Stimulated activated naive CD8-positive, alpha-beta T cell treated with anti-CD3 and anti-CD28 coated beads, Interleukin-15, amount 100 ng/mL, for 72 hours (primary cell): ENCODE results near the gene NR2F2.

Source experiments
- ATAC-seq: fragments of 150-1000 bp; cut with Tn5 transposase; 2 replicates; pipeline ENCODE4 v1.10.0; 2021; ENCODE audit warnings: mild to moderate bottlenecking, moderate library complexity
- DNase-seq, 2 donors: peaks; one replicate each; pipeline ENCODE4 v3.0.0; 2021 to 2022
- H3K27ac Mint-ChIP-seq, 2 donors: one replicate each; pipeline ENCODE4 v1.8.0; 2022; ENCODE audit warnings: mild to moderate bottlenecking in 2 of 2, mixed read lengths in 2 of 2, moderate library complexity in 2 of 2
- H3K27me3 Mint-ChIP-seq: one replicate; pipeline ENCODE4 v1.8.0; 2022; ENCODE audit warnings: mixed read lengths
- H3K4me1 Mint-ChIP-seq: one replicate; pipeline ENCODE4 v1.8.0; 2022; ENCODE audit warnings: mild to moderate bottlenecking, mixed read lengths
- H3K4me3 Mint-ChIP-seq, 2 donors: one replicate each; pipeline ENCODE4 v1.8.0; 2022; ENCODE audit warnings: mild to moderate bottlenecking in 2 of 2, mixed read lengths in 2 of 2, moderate library complexity in 1 of 2
- H3K9me3 Mint-ChIP-seq, 2 donors: one replicate each; pipeline ENCODE4 v1.8.0; 2022; ENCODE audit warnings: mixed read lengths in 2 of 2

Gene NR2F2

GRCh38 chr15:96343113-96344059, 12.9 kb downstream of the NR2F2 start:
- Mint-ChIP-seq H3K27me3 (peaks cover 100% of the 10 kb centered on the region), H3K9me3 (peaks cover 0 to 7% of the 10 kb centered on the region in 2 donors), H3K4me1 (peaks cover 13% of the 10 kb centered on the region), H3K27ac (peak overlapping the region in 1 of 2 donors; percentile 56), H3K4me3 (no peak overlapping the region)
- DNase-seq (no peak), ATAC-seq (no peak)

DNA sequence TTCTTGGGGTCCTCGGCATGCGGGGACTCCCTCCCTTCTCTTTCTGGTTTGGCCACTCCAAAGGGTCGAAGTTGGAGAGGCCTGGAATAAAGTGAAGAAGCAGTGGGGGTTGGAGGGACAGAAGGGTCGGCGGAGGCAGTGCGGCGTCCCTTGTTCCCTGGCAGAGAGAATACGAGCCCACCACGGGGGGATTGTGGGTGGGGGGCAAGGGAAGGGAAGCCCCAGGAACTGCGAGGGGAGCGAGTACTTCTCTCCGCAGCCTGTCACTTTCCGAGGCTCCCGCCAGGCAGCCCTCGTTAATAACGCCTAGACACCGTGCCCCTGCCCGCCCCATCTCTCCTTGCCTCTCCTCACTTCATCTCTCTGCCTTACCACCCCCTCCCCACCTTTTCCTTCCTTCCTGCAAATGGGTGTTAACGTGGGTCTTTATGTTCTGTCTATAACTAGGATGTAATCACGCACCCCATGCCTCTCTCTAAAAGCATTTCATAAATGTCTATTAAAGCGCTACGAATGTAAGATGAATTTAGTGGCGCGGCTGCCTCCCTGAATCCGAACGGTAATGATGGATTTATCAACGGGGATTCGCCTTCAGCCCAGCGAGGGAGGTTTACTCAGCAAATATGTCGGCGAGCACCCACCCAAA, 13.7 kb downstream of the NR2F2 start:
- no peak for DNase-seq
- H3K4me1 Mint-ChIP-seq, result peaks cover 13% of the 10 kb centered on the region
- peaks cover 0 to 7% of the 10 kb centered on the region in 2 donors for H3K9me3 Mint-ChIP-seq
- H3K27ac Mint-ChIP-seq, result no peak overlapping the region
- no peak overlapping the region for H3K4me3 Mint-ChIP-seq
- peaks cover 100% of the 10 kb centered on the region for H3K27me3 Mint-ChIP-seq
- no peak for ATAC-seq

GRCh38 chr15:96344706-96345559, 14.4 kb downstream of the NR2F2 start:
- H3K9me3 Mint-ChIP-seq, result peaks cover 0 to 7% of the 10 kb centered on the region in 2 donors
- peak overlapping the region in 1 of 2 donors; percentile 19 for H3K27ac Mint-ChIP-seq
- no peak overlapping the region for H3K4me3 Mint-ChIP-seq
- peaks cover 13% of the 10 kb centered on the region for H3K4me1 Mint-ChIP-seq
- peaks cover 100% of the 10 kb centered on the region for H3K27me3 Mint-ChIP-seq
- DNase-seq (no peak), ATAC-seq (no peak)

DNA sequence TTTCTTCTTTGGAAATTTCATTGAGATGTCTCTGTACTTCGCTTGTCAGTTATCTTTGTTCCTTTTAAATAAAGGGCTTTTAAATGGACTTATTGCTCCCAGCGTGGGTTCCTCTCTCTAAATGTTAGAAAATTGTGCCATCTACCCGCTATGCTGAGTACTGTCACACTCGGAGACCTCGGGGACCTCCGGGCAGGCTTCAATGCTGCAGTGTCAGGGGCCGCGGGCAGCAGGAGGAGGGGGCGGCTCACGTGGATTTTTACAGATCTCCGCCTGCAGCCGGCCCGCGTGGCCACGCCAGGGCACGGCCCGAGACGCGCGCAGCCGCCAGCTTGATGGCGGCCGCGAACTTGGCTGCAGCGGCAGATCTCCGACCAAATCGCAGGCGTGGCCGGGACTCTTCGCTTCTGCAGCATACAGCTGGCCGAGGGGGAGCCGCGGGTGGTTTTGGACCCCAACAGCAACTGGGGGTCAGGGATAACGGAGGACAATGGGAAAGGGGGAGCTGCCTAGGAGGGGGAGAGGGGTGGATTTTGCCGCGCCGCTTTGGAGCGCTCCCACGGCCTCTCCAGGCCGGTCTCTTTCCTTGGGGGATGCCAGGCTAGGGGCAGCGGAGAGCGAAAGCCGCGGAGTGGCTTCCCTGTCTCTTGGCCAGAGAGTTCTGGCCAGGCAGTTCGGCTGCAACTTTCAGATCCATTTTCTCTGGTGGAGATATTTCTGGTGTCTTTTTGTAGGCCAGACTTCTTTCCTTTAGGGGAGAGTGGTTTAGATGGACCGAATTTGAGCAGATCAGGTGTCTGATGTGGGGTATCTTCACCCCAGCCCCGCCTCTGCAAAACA, 15.3 kb downstream of the NR2F2 start:
- peaks cover 9% of the 10 kb centered on the region for H3K4me1 Mint-ChIP-seq
- peak overlapping the region; percentile 24 to 63 for H3K4me3 Mint-ChIP-seq
- peaks cover 0 to 7% of the 10 kb centered on the region in 2 donors for H3K9me3 Mint-ChIP-seq
- no peak for DNase-seq
- ATAC-seq, result peak; percentile 69
- peak overlapping the region in 1 of 2 donors; percentile 24 for H3K27ac Mint-ChIP-seq
- peaks cover 98% of the 10 kb centered on the region for H3K27me3 Mint-ChIP-seq

GRCh38 chr15:96346409-96346970, 16.0 kb downstream of the NR2F2 start:
- ATAC-seq, result no peak
- no peak for DNase-seq
- Mint-ChIP-seq H3K4me1 (peaks cover 8% of the 10 kb centered on the region), H3K27ac (no peak overlapping the region), H3K27me3 (peaks cover 98% of the 10 kb centered on the region), H3K9me3 (peaks cover 0 to 7% of the 10 kb centered on the region in 2 donors), H3K4me3 (no peak overlapping the region)

DNA sequence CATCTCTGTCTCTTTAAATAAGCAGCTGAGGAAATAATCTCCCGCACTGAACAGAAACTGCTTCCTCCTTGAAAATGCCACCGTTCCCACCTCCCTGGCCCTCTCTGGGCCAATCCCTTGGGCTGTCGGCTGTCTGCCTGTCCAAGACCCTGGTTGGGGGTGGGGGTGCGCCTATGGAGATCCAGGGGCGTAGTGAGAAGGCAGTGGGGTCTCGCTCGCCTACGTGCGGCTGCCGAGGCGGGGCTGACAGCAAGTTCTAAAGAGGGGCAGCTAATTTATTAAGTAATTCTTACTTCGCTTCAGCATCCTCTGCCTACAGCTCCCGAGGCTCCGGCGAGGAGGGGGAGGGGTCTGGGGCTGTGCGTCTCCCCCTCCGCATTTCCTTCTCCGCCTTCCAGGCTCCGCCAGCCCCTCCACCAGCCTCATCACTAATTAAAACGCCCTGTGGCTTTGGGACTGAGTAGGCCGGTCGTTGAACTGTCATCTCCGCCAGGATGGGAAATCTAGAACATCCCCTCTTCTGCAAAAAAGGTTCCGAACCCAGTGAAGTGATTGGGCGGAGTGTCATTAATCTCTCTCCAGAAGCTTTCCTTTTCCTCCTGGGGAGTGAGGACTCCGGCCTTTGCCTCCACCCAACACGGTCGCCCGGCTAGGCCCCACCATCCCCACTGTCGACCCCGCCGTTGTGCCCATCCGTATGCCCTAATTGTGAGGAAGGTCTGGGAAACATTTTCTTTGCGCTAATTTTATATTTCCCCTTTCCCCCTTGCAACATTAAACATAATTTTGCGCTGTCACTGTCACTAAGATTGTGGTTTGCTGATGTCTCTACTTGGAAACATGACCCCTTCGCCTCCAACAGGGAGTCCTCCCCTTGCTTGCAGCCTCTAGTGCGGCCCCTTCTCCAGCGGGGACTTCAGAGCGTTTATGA, 16.9 kb downstream of the NR2F2 start:
- peaks cover 98% of the 10 kb centered on the region for H3K27me3 Mint-ChIP-seq
- DNase-seq (no peak), ATAC-seq (no peak)
- peaks cover 8% of the 10 kb centered on the region for H3K4me1 Mint-ChIP-seq
- H3K4me3 Mint-ChIP-seq, result no peak overlapping the region
- peaks cover 0 to 7% of the 10 kb centered on the region in 2 donors for H3K9me3 Mint-ChIP-seq
- no peak overlapping the region for H3K27ac Mint-ChIP-seq

- ATAC-seq (no peak), DNase-seq (no peak)
- Mint-ChIP-seq H3K9me3 (peaks cover 0 to 1% of the 10 kb centered on the region in 2 donors), H3K27ac (no peak overlapping the region), H3K4me1 (peaks cover 8% of the 10 kb centered on the region), H3K4me3 (no peak overlapping the region), H3K27me3 (peaks cover 98% of the 10 kb centered on the region)
These were observed 17.9 kb downstream of the NR2F2 start for GRCh38 chr15:96348112-96349027.

DNA sequence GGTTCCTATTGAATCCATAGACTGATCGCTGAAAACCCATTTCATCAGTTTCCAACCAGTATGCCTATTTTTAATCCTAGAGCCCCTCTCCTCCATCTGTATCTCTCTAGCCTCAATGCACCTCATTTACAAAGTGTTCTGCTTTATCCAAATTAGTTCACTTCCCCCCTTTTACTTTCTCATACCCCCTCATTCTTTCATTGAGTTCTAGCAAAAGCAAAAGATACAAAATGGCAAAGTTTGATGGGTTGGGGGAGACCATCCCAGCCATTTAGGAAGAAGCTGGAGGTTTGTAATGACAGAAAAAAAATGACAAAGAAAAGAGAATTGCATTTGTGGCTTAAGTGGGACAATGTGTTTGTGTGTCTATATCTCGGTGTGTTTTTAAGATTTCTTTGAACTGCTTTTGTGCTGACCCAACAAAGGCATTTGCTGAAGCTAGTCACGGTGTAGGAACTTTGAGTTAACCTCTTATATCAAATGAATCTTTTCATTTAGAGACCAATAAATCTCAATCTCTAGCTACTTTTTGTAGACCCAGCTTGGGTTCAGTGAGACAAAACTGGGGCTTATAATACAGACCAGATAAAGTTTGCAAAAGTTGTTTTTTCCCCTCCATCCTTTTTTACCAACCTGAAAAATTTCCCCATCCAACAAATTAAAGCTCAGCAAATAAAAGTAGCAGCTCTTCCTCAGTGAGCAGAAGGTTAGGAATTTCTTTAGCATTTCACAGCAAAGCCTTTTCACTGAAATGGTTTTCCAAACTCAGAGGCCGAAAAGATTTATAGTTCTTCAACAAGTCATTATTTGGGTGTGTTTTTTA, 18.7 kb downstream of the NR2F2 start:
- no peak for DNase-seq
- no peak for ATAC-seq
- peaks cover 0 to 4% of the 10 kb centered on the region in 2 donors for H3K9me3 Mint-ChIP-seq
- no peak overlapping the region for H3K27ac Mint-ChIP-seq
- H3K4me3 Mint-ChIP-seq, result no peak overlapping the region
- peaks cover 8% of the 10 kb centered on the region for H3K4me1 Mint-ChIP-seq
- peaks cover 95% of the 10 kb centered on the region for H3K27me3 Mint-ChIP-seq

DNA sequence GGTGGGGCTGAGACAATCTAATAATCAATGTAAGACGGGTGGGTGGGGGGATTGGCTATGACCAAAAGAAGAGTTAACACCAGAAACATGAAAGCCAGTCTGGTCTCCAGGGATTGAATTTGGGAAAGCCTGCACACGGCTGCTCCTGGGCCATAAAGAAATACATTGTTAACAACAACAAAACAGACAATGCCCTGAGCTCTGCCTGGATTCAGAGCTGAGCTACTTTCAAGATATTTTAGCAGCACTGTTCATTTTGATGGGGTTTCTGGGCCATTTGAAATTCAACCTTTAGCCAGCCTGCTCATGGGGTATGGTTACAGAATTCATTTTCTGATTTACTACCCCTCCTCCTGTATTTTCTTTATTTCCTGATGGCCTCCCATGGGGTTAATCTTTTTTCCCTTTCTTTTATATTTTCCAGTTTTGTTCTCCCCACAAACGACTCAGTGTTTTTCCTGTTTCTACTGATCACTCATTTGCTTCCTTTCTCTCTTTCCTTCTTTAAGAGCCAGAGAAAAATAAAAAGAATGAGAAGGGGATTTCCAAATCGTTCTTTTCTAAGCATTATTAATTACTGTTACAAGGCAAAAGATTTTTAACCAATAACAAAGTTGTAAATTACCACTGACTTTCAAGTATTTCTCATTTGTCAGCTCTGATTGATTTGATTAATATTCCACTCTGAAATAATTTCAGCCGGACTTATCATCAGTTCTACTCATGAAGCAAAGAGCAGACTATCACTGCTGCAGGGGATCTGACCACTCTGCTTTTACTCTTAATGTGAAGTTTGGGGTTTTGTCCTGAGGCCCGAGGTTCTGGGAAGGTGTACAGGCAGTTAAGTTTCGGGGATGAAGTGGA, 19.6 kb downstream of the NR2F2 start:
- H3K9me3 Mint-ChIP-seq, result peaks cover 0 to 4% of the 10 kb centered on the region in 2 donors
- no peak for ATAC-seq
- DNase-seq, result no peak
- no peak overlapping the region for H3K4me3 Mint-ChIP-seq
- H3K27me3 Mint-ChIP-seq, result peaks cover 87% of the 10 kb centered on the region
- H3K27ac Mint-ChIP-seq, result no peak overlapping the region
- peaks cover 8% of the 10 kb centered on the region for H3K4me1 Mint-ChIP-seq

DNA sequence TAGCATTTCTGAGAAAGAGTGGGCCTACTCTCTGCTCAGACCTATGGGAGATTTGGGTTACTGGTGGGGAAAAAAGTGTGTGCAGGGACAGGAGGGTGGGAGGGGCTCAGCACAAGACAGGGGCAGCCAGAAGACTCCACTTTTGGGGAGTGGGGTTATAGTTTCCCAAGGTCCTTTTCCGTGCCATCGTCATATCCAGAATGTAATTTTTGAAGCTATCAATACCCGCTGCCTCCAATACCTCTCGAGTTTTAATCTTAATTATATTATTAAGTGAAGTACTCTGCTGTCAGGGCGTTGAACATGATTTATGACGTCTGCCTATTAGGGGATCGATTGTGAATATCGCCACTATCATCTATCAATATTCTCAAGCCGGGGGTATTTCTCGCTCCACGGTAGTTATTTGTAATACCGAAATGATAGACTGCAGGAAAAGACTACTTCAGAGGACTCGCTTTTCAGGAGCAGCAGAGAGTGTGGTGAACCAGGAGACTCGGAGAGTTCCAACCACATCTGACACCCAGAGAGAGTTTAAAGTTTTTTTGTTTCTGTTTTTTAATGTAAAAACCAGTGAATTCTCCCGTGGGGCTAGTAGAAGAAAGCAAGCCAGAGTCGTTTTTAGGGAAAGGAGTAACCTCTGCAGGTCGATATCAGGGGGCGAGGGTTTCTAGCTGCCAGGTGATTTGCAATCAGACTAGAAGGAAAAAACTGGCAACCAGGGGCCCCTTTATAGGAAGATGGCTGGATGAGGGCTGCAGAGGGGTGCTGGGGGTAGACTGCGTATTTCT, 20.6 kb downstream of the NR2F2 start:
- H3K4me3 Mint-ChIP-seq, result no peak overlapping the region
- H3K27me3 Mint-ChIP-seq, result peaks cover 77% of the 10 kb centered on the region
- DNase-seq (no peak), ATAC-seq (no peak)
- H3K9me3 Mint-ChIP-seq, result peaks cover 0 to 4% of the 10 kb centered on the region in 2 donors
- H3K4me1 Mint-ChIP-seq, result peaks cover under 1% of the 10 kb centered on the region
- no peak overlapping the region for H3K27ac Mint-ChIP-seq
